Measurements from ENCODE around the gene MAP3K10.

The MAP3K10 gene

DNA sequence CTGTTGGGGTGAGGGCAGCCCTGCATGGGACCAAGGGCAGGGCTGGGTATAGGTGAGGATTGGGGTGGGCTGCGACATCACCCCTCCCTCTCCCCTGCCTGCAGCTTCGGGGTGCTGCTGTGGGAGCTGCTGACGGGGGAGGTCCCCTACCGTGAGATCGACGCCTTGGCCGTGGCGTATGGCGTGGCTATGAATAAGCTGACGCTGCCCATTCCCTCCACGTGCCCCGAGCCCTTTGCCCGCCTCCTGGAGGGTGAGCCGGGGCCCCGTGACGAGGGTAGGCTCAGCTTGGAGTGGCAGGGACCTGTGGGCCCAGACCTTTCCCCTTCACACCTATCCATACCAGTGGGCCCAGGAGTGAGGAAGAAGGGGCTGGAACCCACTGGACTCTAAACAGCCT is 13.2 kb downstream of the MAP3K10 start:
- Histone ChIP-seq H3K27ac (ENCODE audit: low read depth, low read length) (no peak overlapping the region), H3K27me3 (ENCODE audit: insufficient read depth, low read length) (no peaks in the 10 kb centered on the region), H3K4me1 (ENCODE audit: control insufficient read depth, insufficient read depth, low read length, unreplicated experiment) (no peaks in the 10 kb centered on the region), H3K79me2 (ENCODE audit: control insufficient read depth, insufficient read depth, low read length, unreplicated experiment) (no peaks in the 10 kb centered on the region), H3K36me3 (ENCODE audit: insufficient read depth, low read length) (peaks cover 8% of the 10 kb centered on the region; the same call in 1 of the 2 replicates), H2AFZ (ENCODE audit: low read length, unreplicated experiment) (no peak overlapping the region), H3K4me3 (ENCODE audit: low read depth, low read length) (no peak overlapping the region)

DNA sequence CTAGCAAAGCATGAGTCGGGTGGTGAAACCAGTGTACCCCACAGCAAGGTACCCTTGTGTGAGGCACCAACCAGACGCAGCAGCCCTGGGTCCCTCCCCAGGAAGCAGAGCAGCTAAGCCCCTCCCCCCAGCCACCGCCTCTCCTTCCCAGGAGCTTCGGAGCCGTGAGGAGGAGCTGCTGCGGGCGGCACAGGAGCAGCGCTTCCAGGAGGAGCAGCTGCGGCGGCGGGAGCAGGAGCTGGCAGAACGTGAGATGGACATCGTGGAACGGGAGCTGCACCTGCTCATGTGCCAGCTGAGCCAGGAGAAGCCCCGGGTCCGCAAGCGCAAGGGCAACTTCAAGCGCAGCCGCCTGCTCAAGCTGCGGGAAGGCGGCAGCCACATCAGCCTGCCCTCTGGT is 14.5 kb downstream of the MAP3K10 start:
- no peak overlapping the region for H3K27ac ChIP-seq (ENCODE audit: low read depth, low read length)
- no peaks in the 10 kb centered on the region for H3K79me2 ChIP-seq (ENCODE audit: control insufficient read depth, insufficient read depth, low read length, unreplicated experiment)
- no peak overlapping the region for H3K4me3 ChIP-seq (ENCODE audit: low read depth, low read length)
- no peaks in the 10 kb centered on the region for H3K27me3 ChIP-seq (ENCODE audit: insufficient read depth, low read length)
- H2AFZ ChIP-seq (ENCODE audit: low read length, unreplicated experiment) = no peak overlapping the region
- H3K36me3 ChIP-seq (ENCODE audit: insufficient read depth, low read length) = peaks cover 8% of the 10 kb centered on the region; the same call in 1 of the 2 replicates
- no peaks in the 10 kb centered on the region for H3K4me1 ChIP-seq (ENCODE audit: control insufficient read depth, insufficient read depth, low read length, unreplicated experiment)

DNA sequence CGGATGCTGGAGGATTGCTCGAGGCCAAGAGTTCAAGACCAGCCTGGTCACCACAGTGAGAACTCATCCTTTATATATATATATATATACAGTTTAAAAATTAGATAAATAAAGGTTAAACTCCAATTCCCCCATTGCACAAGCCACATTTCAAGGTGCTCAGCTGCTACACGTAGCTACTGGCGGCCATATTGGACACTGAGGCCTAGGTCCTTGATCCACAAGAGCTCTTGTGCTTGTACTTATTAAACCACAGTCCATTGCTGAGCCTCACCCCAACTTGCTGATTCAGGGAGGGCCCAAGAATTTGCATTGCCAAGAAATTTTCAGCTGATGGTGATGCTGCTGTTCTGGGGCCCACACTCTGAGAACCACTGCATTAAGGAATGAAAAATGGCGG is 17.4 kb downstream of the MAP3K10 start:
- Histone ChIP-seq H3K27me3 (ENCODE audit: insufficient read depth, low read length) (no peaks in the 10 kb centered on the region), H3K79me2 (ENCODE audit: control insufficient read depth, insufficient read depth, low read length, unreplicated experiment) (no peaks in the 10 kb centered on the region), H3K27ac (ENCODE audit: low read depth, low read length) (no peak overlapping the region), H3K36me3 (ENCODE audit: insufficient read depth, low read length) (peaks cover 8% of the 10 kb centered on the region; the same call in 1 of the 2 replicates), H2AFZ (ENCODE audit: low read length, unreplicated experiment) (no peak overlapping the region), H3K4me1 (ENCODE audit: control insufficient read depth, insufficient read depth, low read length, unreplicated experiment) (no peaks in the 10 kb centered on the region), H3K4me3 (ENCODE audit: low read depth, low read length) (no peak overlapping the region)

DNA sequence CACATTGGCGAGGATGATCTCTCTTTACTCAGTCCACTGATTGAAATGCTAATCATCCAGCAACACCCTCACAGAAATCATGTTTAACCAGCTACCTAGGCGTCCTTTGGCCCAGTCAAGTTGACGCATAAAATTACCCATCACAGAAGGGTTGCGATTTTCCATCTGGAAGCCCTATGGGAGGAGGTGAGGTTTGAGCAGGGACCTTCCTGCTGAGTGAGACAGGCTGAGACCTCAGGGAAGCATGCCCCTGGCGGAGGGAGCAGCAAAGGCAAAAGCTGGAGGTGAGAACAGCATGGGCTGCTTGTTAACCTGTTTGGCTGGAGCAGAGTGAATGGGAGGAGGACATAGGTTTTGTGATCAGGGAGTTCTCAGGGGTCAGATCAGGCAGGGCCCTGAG is 19.7 kb downstream of the MAP3K10 start:
- Histone ChIP-seq H3K27me3 (ENCODE audit: insufficient read depth, low read length) (no peaks in the 10 kb centered on the region), H3K79me2 (ENCODE audit: control insufficient read depth, insufficient read depth, low read length, unreplicated experiment) (no peaks in the 10 kb centered on the region), H3K4me1 (ENCODE audit: control insufficient read depth, insufficient read depth, low read length, unreplicated experiment) (no peaks in the 10 kb centered on the region), H2AFZ (ENCODE audit: low read length, unreplicated experiment) (no peak overlapping the region), H3K4me3 (ENCODE audit: low read depth, low read length) (no peak overlapping the region), H3K27ac (ENCODE audit: low read depth, low read length) (no peak overlapping the region), H3K36me3 (ENCODE audit: insufficient read depth, low read length) (no peaks in the 10 kb centered on the region)

DNA sequence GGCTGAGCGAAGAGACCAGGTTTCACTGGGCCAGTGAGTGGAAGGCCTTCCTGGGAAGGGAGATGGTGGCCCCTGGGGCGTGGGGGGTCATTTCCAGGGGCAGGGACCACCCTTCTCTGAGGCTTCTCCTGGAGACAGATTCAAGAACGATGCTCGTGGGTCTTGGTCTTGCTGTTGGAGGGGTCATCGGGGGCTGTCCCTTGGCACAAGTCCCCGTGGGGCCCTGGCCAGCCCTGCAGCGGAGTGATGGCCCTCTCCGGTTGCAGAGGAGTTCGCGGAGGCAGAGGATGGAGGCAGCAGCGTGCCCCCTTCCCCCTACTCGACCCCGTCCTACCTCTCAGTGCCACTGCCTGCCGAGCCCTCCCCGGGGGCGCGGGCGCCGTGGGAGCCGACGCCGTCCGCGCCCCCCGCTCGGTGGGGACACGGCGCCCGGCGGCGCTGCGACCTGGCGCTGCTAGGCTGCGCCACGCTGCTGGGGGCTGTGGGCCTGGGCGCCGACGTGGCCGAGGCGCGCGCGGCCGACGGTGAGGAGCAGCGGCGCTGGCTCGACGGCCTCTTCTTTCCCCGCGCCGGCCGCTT is 22.1 kb downstream of the MAP3K10 start:
- H3K4me1 ChIP-seq (ENCODE audit: control insufficient read depth, insufficient read depth, low read length, unreplicated experiment) = no peaks in the 10 kb centered on the region
- H2AFZ ChIP-seq (ENCODE audit: low read length, unreplicated experiment) = no peak overlapping the region
- no peak overlapping the region for H3K27ac ChIP-seq (ENCODE audit: low read depth, low read length)
- H3K79me2 ChIP-seq (ENCODE audit: control insufficient read depth, insufficient read depth, low read length, unreplicated experiment) = no peaks in the 10 kb centered on the region
- no peak overlapping the region for H3K4me3 ChIP-seq (ENCODE audit: low read depth, low read length)
- H3K27me3 ChIP-seq (ENCODE audit: insufficient read depth, low read length) = peaks cover 18% of the 10 kb centered on the region
- no peaks in the 10 kb centered on the region for H3K36me3 ChIP-seq (ENCODE audit: insufficient read depth, low read length)

DNA sequence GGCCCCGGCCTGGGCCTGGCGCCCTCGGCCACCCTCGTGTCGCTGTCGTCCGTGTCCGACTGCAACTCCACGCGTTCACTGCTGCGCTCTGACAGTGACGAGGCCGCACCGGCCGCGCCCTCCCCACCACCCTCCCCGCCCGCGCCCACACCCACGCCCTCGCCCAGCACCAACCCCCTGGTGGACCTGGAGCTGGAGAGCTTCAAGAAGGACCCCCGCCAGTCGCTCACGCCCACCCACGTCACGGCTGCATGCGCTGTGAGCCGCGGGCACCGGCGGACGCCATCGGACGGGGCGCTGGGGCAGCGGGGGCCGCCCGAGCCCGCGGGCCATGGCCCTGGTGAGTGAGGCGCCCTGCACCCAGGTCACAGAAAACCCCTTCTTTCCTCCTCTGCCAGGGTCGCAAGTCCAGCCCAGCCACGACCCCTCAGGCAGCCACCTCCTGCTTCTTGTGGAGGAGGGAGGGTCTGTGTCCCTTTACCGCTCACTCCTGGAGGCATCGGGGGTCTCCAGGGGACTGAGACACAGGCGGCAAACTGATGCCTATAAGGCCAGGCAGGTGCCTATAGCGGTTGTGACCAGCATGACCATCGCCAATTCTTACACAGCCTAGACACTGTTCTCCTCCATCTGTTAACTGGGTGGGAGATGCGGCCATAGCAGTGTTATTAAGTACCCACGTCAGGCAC is 22.8 kb downstream of the MAP3K10 start:
- H3K4me1 ChIP-seq (ENCODE audit: control insufficient read depth, insufficient read depth, low read length, unreplicated experiment) = no peaks in the 10 kb centered on the region
- no peak overlapping the region for H3K4me3 ChIP-seq (ENCODE audit: low read depth, low read length)
- H3K27ac ChIP-seq (ENCODE audit: low read depth, low read length) = no peak overlapping the region
- H3K36me3 ChIP-seq (ENCODE audit: insufficient read depth, low read length) = no peaks in the 10 kb centered on the region
- H3K79me2 ChIP-seq (ENCODE audit: control insufficient read depth, insufficient read depth, low read length, unreplicated experiment) = no peaks in the 10 kb centered on the region
- no peak overlapping the region for H2AFZ ChIP-seq (ENCODE audit: low read length, unreplicated experiment)
- peaks cover 22% of the 10 kb centered on the region for H3K27me3 ChIP-seq (ENCODE audit: insufficient read depth, low read length)

DNA sequence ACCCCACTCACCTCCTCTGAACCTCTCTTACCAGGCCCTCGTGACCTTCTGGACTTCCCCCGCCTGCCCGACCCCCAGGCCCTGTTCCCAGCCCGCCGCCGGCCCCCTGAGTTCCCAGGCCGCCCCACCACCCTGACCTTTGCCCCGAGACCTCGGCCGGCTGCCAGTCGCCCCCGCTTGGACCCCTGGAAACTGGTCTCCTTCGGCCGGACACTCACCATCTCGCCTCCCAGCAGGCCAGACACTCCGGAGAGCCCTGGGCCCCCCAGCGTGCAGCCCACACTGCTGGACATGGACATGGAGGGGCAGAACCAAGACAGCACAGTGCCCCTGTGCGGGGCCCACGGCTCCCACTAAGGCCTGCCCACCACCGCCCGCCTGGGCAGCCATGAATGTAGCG is 23.7 kb downstream of the MAP3K10 start:
- Histone ChIP-seq H3K36me3 (ENCODE audit: insufficient read depth, low read length) (no peaks in the 10 kb centered on the region), H3K4me1 (ENCODE audit: control insufficient read depth, insufficient read depth, low read length, unreplicated experiment) (peaks cover 4% of the 10 kb centered on the region), H3K27ac (ENCODE audit: low read depth, low read length) (no peak overlapping the region), H3K79me2 (ENCODE audit: control insufficient read depth, insufficient read depth, low read length, unreplicated experiment) (no peaks in the 10 kb centered on the region), H3K27me3 (ENCODE audit: insufficient read depth, low read length) (peaks cover 22% of the 10 kb centered on the region), H2AFZ (ENCODE audit: low read length, unreplicated experiment) (no peak overlapping the region), H3K4me3 (ENCODE audit: low read depth, low read length) (no peak overlapping the region)

DNA sequence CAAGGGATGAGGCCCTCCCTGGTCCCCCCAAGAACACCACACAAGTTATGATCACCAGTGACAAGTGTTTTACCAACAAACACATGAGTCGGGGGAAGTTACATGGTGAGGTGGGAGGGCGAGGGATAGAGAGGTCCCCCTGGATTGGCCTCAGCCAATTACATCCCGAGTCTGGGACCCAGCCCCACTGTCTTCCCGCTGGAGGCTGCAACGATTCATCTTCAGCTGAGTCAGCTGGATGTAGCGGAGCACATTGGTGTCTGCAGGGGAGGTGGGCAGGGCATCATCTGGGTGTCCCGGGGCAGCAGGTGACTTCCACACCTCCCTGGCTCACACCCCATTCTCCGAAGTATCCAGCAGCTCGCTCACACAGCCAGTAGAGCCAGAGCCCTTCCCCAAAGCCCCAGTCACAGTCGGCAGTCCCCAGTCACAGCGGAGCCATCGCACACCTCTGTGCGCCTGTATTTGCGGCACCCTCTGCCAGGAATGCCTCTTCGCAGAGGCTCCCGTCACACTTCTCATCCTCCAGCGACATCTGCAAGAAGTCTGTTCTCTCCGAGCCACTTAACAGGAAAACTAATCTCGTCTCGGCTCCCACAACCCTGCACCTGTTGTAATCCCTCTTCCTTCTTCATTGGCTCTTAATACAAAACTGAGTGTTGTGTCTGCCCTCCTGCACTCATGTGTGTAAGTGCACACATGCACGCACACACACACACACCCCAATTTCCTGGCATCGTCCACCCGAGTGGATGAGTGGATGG is 25.0 kb downstream of the MAP3K10 start:
- H3K27me3 ChIP-seq (ENCODE audit: insufficient read depth, low read length) = peaks cover 22% of the 10 kb centered on the region
- no peaks in the 10 kb centered on the region for H3K79me2 ChIP-seq (ENCODE audit: control insufficient read depth, insufficient read depth, low read length, unreplicated experiment)
- H3K4me1 ChIP-seq (ENCODE audit: control insufficient read depth, insufficient read depth, low read length, unreplicated experiment) = peaks cover 7% of the 10 kb centered on the region
- H3K36me3 ChIP-seq (ENCODE audit: insufficient read depth, low read length) = no peaks in the 10 kb centered on the region
- H2AFZ ChIP-seq (ENCODE audit: low read length, unreplicated experiment) = no peak overlapping the region
- no peak overlapping the region for H3K27ac ChIP-seq (ENCODE audit: low read depth, low read length)
- H3K4me3 ChIP-seq (ENCODE audit: low read depth, low read length) = no peak overlapping the region

DNA sequence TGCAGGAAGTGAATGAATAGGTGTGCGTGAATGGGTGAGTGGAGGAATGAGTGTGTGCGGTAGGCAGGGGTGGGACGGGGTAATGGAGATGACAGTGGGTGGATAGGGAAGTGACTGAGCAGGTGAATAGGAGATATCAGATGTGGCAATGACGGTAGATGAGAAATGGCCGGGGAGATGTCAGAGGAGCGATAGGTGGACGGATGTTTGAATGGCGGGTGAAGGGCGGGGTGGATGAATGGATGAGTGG is 25.5 kb downstream of the MAP3K10 start:
- Histone ChIP-seq H3K36me3 (ENCODE audit: insufficient read depth, low read length) (no peaks in the 10 kb centered on the region), H3K79me2 (ENCODE audit: control insufficient read depth, insufficient read depth, low read length, unreplicated experiment) (no peaks in the 10 kb centered on the region), H3K27me3 (ENCODE audit: insufficient read depth, low read length) (peaks cover 22% of the 10 kb centered on the region), H3K4me3 (ENCODE audit: low read depth, low read length) (no peak overlapping the region), H2AFZ (ENCODE audit: low read length, unreplicated experiment) (no peak overlapping the region), H3K4me1 (ENCODE audit: control insufficient read depth, insufficient read depth, low read length, unreplicated experiment) (peaks cover 7% of the 10 kb centered on the region), H3K27ac (ENCODE audit: low read depth, low read length) (no peak overlapping the region)

DNA sequence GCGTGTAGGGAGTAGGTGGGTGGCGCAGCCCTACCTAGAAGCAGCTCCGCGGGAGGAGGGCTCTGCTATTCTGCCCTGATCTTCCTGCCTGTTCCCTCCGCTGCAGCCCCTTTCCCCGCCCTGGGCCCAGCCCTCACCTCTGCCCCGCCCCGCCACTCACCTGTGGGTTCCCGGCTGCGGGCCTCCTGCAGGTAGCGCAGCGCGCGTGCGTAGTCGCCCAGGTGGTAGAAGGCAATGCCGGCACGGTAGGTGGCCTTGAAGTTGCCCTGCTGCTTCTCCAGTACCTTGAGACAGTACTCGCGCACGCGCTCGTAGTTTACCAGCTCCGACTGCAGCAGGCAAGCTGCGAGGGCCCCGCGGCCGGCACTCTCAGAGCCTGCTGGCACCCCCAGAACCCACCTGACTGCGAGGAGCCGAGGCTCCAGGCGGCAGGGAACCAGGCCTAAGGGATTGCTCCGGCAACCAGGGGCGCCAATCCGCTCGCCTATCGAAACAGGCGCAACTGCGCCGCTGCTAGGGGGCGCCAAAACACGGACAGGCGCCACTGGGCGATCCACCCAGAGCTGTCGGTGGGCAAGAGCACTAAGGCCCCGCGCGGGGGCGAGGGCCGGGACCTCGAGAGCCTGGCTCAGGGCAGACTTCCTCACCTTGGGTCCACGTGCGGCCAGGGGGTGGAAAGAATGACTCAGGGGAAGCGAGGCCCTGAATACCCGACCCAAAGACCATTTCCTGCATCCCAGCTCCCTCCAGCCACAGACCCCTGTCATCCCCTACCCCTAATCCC is 26.0 kb downstream of the MAP3K10 start:
- Histone ChIP-seq H3K79me2 (ENCODE audit: control insufficient read depth, insufficient read depth, low read length, unreplicated experiment) (no peaks in the 10 kb centered on the region), H3K4me3 (ENCODE audit: low read depth, low read length) (no peak overlapping the region), H3K27me3 (ENCODE audit: insufficient read depth, low read length) (peaks cover 22% of the 10 kb centered on the region), H3K27ac (ENCODE audit: low read depth, low read length) (no peak overlapping the region), H2AFZ (ENCODE audit: low read length, unreplicated experiment) (no peak overlapping the region), H3K4me1 (ENCODE audit: control insufficient read depth, insufficient read depth, low read length, unreplicated experiment) (peaks cover 7% of the 10 kb centered on the region), H3K36me3 (ENCODE audit: insufficient read depth, low read length) (no peaks in the 10 kb centered on the region)
